Mucosa of stomach (tissue), 1 donor: ENCODE measurements around the gene ZCCHC14.
A peak's percentile ranks its signal among the peaks of the same experiment; 100 is the strongest.
"Not testable (repeated sequence)": the region's sequence is repeated elsewhere in the genome, so short reads cannot be mapped to it uniquely, and the experiment has no call there.

Experiments used
- H3K27me3 ChIP-seq: one replicate; pipeline ENCODE4 v1.7.0; 2013; ENCODE audit warnings: mild to moderate bottlenecking, low read length; ENCODE audit not compliant: control insufficient read depth, insufficient read depth
- H3K36me3 ChIP-seq: one replicate; pipeline ENCODE4 v1.7.0; 2013; ENCODE audit warnings: low read length; ENCODE audit not compliant: control insufficient read depth, insufficient read depth
- H3K4me1 ChIP-seq: one replicate; pipeline ENCODE4 v1.7.0; 2013; ENCODE audit warnings: mild to moderate bottlenecking, low read length; ENCODE audit not compliant: control insufficient read depth, insufficient read depth
- H3K4me3 ChIP-seq: one replicate; pipeline ENCODE4 v1.7.0; 2013; ENCODE audit warnings: low read length
- H3K9ac ChIP-seq: one replicate; pipeline ENCODE4 v1.7.0; 2013; ENCODE audit warnings: mild to moderate bottlenecking, low read length, moderate library complexity
- H3K9me3 ChIP-seq: one replicate; pipeline ENCODE4 v1.7.0; 2013; ENCODE audit warnings: mild to moderate bottlenecking, low read length, moderate library complexity; ENCODE audit not compliant: control insufficient read depth
- donor health status: Pancreatic carcinoma.

Gene ZCCHC14

GRCh38 chr16:87482266-87482665 is 10.6 kb downstream of the ZCCHC14 start:
- Histone ChIP-seq H3K27me3 (no peaks in the 10 kb centered on the region), H3K9me3 (no peaks in the 10 kb centered on the region), H3K9ac (no peak overlapping the region), H3K4me3 (no peak overlapping the region), H3K36me3 (no peaks in the 10 kb centered on the region), H3K4me1 (peaks cover 38% of the 10 kb centered on the region)

GRCh38 chr16:87481711-87482110 is 11.1 kb downstream of the ZCCHC14 start:
- not testable (repeated sequence) for H3K27me3 ChIP-seq, H3K9me3 ChIP-seq, H3K9ac ChIP-seq, H3K36me3 ChIP-seq, H3K4me3 ChIP-seq
- H3K4me1 ChIP-seq, result peaks cover 32% of the 10 kb centered on the region

- not testable (repeated sequence) for H3K9me3 ChIP-seq, H3K9ac ChIP-seq, H3K27me3 ChIP-seq, H3K36me3 ChIP-seq, H3K4me3 ChIP-seq
- H3K4me1 ChIP-seq, result peaks cover 10% of the 10 kb centered on the region
Measured at GRCh38 chr16:87477209-87477981, 15.4 kb downstream of the ZCCHC14 start.

DNA sequence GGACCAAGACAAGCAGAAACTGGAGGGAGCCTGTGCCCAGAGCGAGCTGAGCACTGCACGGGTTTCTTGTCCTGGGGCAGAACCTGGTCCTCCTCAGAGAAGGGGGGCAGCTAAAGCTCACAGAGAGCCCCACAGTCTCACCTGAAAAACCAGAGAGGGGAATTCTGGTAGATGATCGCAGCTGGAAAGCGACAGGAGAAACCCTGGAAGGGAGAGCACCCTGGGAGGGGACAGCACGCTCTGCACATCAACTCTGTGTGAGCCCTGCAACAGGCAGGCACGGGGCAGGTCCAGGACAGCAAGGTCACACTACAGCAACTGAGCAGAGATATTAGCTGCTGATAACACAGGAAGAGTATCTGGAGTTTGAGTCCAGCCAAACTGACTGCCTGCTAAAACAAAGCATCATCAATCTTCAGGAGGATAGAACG is 18.2 kb downstream of the ZCCHC14 start:
- Histone ChIP-seq H3K27me3 (no peaks in the 10 kb centered on the region), H3K36me3 (no peaks in the 10 kb centered on the region), H3K4me3 (no peak overlapping the region), H3K4me1 (peaks cover 18% of the 10 kb centered on the region), H3K9me3 (no peaks in the 10 kb centered on the region), H3K9ac (peak overlapping the region; percentile 1)

- Histone ChIP-seq H3K9ac (no peak overlapping the region), H3K4me3 (no peak overlapping the region), H3K4me1 (peaks cover 18% of the 10 kb centered on the region), H3K27me3 (no peaks in the 10 kb centered on the region), H3K36me3 (no peaks in the 10 kb centered on the region), H3K9me3 (no peaks in the 10 kb centered on the region)
Measured at GRCh38 chr16:87474017-87474416, 18.8 kb downstream of the ZCCHC14 start.

GRCh38 chr16:87472935-87473334 is 19.9 kb downstream of the ZCCHC14 start:
- Histone ChIP-seq H3K4me1 (peaks cover 18% of the 10 kb centered on the region), H3K27me3 (no peaks in the 10 kb centered on the region), H3K36me3 (no peaks in the 10 kb centered on the region), H3K9ac (no peak overlapping the region), H3K4me3 (no peak overlapping the region), H3K9me3 (no peaks in the 10 kb centered on the region)

DNA sequence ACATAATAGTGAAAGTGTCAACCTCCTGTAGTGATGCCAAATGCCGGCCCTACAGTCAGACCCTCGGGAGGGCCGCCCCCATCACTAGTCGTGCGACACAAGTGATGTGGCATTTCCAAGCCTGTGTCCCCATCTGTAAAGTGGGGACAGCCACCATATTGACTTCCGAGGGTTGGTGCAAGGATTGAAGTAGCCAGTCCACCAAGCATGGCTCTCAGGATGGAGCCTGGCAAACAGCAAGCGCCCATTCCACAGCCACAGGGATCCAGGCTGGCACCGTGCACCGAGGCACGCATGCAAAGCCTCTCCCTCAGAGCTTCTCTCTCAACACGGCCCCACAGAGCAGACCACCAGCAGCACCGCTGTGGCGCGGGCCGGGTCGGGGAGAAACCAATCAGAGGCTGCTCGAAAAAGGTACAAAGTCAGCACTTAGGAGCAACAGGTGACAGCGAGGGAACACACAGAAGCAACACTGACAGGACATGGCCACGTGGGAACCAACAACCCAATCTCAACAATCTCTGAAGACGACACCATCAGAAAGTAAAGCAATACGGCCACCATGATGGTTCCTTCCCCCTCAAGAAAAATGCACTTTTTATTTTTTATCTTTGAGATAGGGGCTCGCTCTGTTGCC is 20.6 kb downstream of the ZCCHC14 start:
- H3K4me3 ChIP-seq, result no peak overlapping the region

GRCh38 chr16:87471278-87472141 is 21.3 kb downstream of the ZCCHC14 start:
- Histone ChIP-seq H3K9me3 (no peaks in the 10 kb centered on the region), H3K27me3 (no peaks in the 10 kb centered on the region), H3K36me3 (no peaks in the 10 kb centered on the region), H3K4me3 (no peak overlapping the region), H3K4me1 (peaks cover 18% of the 10 kb centered on the region), H3K9ac (no peak overlapping the region)

More for the DNA sequence above, 20.6 kb downstream of the ZCCHC14 start:
- Histone ChIP-seq H3K9ac (no peak overlapping the region), H3K9me3 (no peaks in the 10 kb centered on the region), H3K4me1 (peaks cover 18% of the 10 kb centered on the region), H3K36me3 (no peaks in the 10 kb centered on the region), H3K27me3 (no peaks in the 10 kb centered on the region)

- Histone ChIP-seq H3K9ac (no peak overlapping the region), H3K27me3 (no peaks in the 10 kb centered on the region)
Measured at GRCh38 chr16:87470332-87470731, 22.5 kb downstream of the ZCCHC14 start.

GRCh38 chr16:87469169-87469568 is 23.7 kb downstream of the ZCCHC14 start:
- Histone ChIP-seq H3K4me1 (peaks cover 30% of the 10 kb centered on the region), H3K27me3 (no peaks in the 10 kb centered on the region), H3K4me3 (no peak overlapping the region), H3K9ac (no peak overlapping the region), H3K9me3 (no peaks in the 10 kb centered on the region), H3K36me3 (no peaks in the 10 kb centered on the region)

More at GRCh38 chr16:87470332-87470731, 22.5 kb downstream of the ZCCHC14 start:
- Histone ChIP-seq H3K36me3 (no peaks in the 10 kb centered on the region), H3K9me3 (no peaks in the 10 kb centered on the region), H3K4me1 (peaks cover 25% of the 10 kb centered on the region), H3K4me3 (no peak overlapping the region)

DNA sequence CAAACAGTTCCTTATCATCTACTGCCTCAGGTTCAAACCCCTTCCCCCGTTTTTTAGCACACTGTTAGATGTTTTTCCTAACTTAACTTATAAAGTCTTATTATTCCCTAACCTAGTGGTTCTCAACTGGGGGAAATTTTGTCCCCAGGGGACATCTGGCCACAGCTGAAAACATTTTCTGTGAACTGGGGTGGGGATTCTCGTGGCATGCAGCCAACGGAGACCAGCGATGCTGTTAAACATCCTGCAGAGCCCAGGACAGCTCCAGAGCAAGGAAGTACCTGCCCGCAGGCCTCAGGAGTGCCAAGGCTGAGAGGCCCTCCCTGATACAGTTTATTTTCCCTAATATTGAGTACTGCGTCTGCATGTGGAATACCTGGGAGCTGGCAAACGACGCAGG is 24.3 kb downstream of the ZCCHC14 start:
- Histone ChIP-seq H3K27me3 (no peaks in the 10 kb centered on the region), H3K36me3 (no peaks in the 10 kb centered on the region), H3K9me3 (no peaks in the 10 kb centered on the region), H3K9ac (no peak overlapping the region), H3K4me1 (peaks cover 35% of the 10 kb centered on the region), H3K4me3 (no peak overlapping the region)
